A673 (cell line): ENCODE data around the gene MRTFA. TPM values are rescaled to one million over a fixed set of nuclear protein-coding genes. Genes with fewer than 3 reads are reported as not detected.
"Not testable (repeated sequence)": the region's sequence is repeated elsewhere in the genome, so short reads cannot be mapped to it uniquely, and the experiment has no call there.

Experiments
- BruUV-seq: library from RNA; stranded (reverse); fragments of 400-500 nt; replicated peaks from 2 replicates; lab custom pipeline; 2021; lab: Mats Ljungman, UMichigan
- CTCF ChIA-PET: fragments of 300-600 bp; sonication (Branson Sonifier 250); formaldehyde crosslinking; loops from one replicate; lab custom pipeline; 2022; ENCODE audit warnings: antibody characterized with exemption; lab: Charles Lee
- POLR2A ChIA-PET: fragments of 300-600 bp; sonication (Branson Sonifier 250); formaldehyde crosslinking; loops from one replicate; lab custom pipeline; 2022; ENCODE audit warnings: antibody characterized with exemption; ENCODE audit not compliant: low non-redundant PET; lab: Charles Lee
- DNase-seq: peaks from one replicate; pipeline ENCODE4 v3.0.0-alpha.2; 2015; ENCODE audit warnings: low spot score
- H3K27ac ChIP-seq: fragments of 200-600 bp; sonication (generic); 2 replicates; pipeline ENCODE4 v1.5.1; 2016; ENCODE audit warnings: mixed run types, low read depth, mild to moderate bottlenecking, mixed read lengths, antibody characterized with exemption, low read length; ENCODE audit not compliant: poor library complexity, severe bottlenecking
- H3K27me3 ChIP-seq: fragments of 200-600 bp; sonication (generic); replicated peaks from 2 replicates; pipeline ENCODE4 v1.6.1; 2017; ENCODE audit warnings: mixed run types, low read depth, mild to moderate bottlenecking, mixed read lengths, antibody characterized with exemption, low read length; ENCODE audit not compliant: insufficient read depth, poor library complexity
- H3K36me3 ChIP-seq: fragments of 200-600 bp; sonication (generic); 2 replicates; pipeline ENCODE4 v1.6.1; 2016; ENCODE audit warnings: mixed run types, mild to moderate bottlenecking, mixed read lengths, antibody characterized with exemption, low read length; ENCODE audit not compliant: insufficient read depth, poor library complexity, severe bottlenecking
- H3K4me1 ChIP-seq: fragments of 200-600 bp; sonication (generic); 2 replicates; pipeline ENCODE4 v1.6.1; 2017; ENCODE audit warnings: mixed run types, mild to moderate bottlenecking, mixed read lengths, antibody characterized with exemption, low read length; ENCODE audit not compliant: insufficient read depth, poor library complexity, severe bottlenecking
- H3K4me3 ChIP-seq: fragments of 200-600 bp; sonication (generic); 2 replicates; pipeline ENCODE4 v1.5.1; 2016; ENCODE audit warnings: low read depth, mixed run types, mild to moderate bottlenecking, mixed read lengths, low read length; ENCODE audit not compliant: poor library complexity, severe bottlenecking
- H3K9me3 ChIP-seq: fragments of 200-600 bp; sonication (generic); 2 replicates; pipeline ENCODE4 v1.6.1; 2016; ENCODE audit warnings: mixed run types, low read depth, mild to moderate bottlenecking, mixed read lengths, antibody characterized with exemption, low read length; ENCODE audit not compliant: poor library complexity, severe bottlenecking
- EZH2 ChIP-seq: fragments of 200-600 bp; sonication (generic); IDR thresholded peaks from 2 replicates; pipeline ENCODE4 v1.6.1; 2017; ENCODE audit warnings: borderline replicate concordance, low read depth, mild to moderate bottlenecking, mixed read lengths, antibody characterized with exemption, low read length; ENCODE audit not compliant: poor library complexity, severe bottlenecking
- intact Hi-C: fragments of 100-400 bp; cut with micrococcal nuclease; formaldehyde crosslinking; loops from one replicate; pipeline ENCODE4 v1.10.0; 2022; ENCODE audit not compliant: unreplicated experiment
- total RNA-seq: library from RNA; stranded (reverse); gene quantifications from 2 replicates; pipeline ENCODE4 v1.2.3, GENCODE V29; 2021
- TF ChIP-seq, protein P1 (sequence below): fragments of 300-800, 200-600 bp; sonication (generic); conservative IDR thresholded peaks from 2 replicates; pipeline ENCODE4 v1.5.1; 2017; ENCODE audit warnings: low read depth, mild to moderate bottlenecking, antibody characterized with exemption, low read length, moderate library complexity, mixed read lengths

Gene MRTFA
- total RNA-seq, 1 experiment from 2014 or later: 35.8 TPM

DNA sequence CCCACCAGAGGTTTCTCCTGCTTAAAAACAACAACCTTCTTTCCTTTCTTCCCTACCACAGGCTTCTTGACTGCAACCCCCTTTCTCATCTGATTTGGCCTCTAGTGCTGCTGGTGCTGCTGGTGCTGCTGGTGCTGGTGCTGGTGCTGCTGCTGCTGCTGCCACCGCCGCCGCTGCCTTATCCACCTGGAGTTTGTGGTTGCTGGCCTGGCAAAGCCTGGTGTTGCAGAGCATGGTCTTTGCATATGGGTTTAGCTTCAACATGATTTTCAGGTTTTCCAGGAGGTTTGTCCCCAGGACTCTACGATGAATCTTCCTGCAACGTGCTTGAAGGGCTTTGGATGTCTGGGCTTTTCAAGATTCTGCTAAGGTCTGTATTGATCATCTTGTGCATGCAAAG is 49.7 kb downstream of the MRTFA start:
- DNase-seq: no peak
- BruUV-seq: no TSS peak
- no peak overlapping the region for H3K4me3 ChIP-seq
- TF ChIP-seq, protein P1, sequence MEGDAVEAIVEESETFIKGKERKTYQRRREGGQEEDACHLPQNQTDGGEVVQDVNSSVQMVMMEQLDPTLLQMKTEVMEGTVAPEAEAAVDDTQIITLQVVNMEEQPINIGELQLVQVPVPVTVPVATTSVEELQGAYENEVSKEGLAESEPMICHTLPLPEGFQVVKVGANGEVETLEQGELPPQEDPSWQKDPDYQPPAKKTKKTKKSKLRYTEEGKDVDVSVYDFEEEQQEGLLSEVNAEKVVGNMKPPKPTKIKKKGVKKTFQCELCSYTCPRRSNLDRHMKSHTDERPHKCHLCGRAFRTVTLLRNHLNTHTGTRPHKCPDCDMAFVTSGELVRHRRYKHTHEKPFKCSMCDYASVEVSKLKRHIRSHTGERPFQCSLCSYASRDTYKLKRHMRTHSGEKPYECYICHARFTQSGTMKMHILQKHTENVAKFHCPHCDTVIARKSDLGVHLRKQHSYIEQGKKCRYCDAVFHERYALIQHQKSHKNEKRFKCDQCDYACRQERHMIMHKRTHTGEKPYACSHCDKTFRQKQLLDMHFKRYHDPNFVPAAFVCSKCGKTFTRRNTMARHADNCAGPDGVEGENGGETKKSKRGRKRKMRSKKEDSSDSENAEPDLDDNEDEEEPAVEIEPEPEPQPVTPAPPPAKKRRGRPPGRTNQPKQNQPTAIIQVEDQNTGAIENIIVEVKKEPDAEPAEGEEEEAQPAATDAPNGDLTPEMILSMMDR: no peak
- no peak for TF ChIP-seq EZH2
- POLR2A ChIA-PET: no interaction called here
- H3K27me3 ChIP-seq: no peaks in the 10 kb centered on the region
- intact Hi-C loops: no loop called here
- CTCF ChIA-PET: no interaction called here
- peaks cover 8% of the 10 kb centered on the region for H3K4me1 ChIP-seq
- peaks cover 4% of the 10 kb centered on the region for H3K9me3 ChIP-seq
- H3K27ac ChIP-seq: no peak overlapping the region
- no peaks in the 10 kb centered on the region for H3K36me3 ChIP-seq

DNA sequence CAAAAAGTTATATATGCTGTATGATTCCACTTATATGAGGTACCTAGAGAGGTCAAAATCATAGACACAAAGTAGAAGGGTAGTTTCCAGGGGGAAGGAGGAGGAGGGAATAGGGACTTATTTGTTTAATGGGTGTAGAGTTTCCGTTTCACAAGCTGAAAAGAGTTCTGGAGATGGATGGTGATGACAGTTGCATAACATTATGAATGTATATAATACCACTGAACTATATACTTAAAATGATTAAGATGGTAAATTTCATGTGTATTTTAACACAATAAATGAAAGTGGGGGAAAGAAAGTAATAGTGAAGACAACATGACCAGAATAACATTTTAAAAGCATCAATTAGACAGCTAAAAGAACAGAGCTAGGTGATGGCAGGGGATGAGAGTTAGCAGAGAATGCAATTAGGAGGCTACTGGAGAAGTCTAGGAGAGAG is 51.2 kb downstream of the MRTFA start:
- no TSS peak for BruUV-seq
- Histone ChIP-seq H3K27me3 (no peaks in the 10 kb centered on the region), H3K4me1 (peaks cover 8% of the 10 kb centered on the region), H3K9me3 (peaks cover 4% of the 10 kb centered on the region), H3K4me3 (no peak overlapping the region), H3K27ac (no peak overlapping the region), H3K36me3 (no peaks in the 10 kb centered on the region)
- POLR2A ChIA-PET: no interaction called here
- intact Hi-C loops: no loop called here
- DNase-seq: no peak
- TF ChIP-seq, protein P1: no peak
- CTCF ChIA-PET: interaction anchor here (0.7 kb wide), 1 partner anchor 13 kb away, joined by 3 read pairs; no protein-coding TSS in a partner anchor

DNA sequence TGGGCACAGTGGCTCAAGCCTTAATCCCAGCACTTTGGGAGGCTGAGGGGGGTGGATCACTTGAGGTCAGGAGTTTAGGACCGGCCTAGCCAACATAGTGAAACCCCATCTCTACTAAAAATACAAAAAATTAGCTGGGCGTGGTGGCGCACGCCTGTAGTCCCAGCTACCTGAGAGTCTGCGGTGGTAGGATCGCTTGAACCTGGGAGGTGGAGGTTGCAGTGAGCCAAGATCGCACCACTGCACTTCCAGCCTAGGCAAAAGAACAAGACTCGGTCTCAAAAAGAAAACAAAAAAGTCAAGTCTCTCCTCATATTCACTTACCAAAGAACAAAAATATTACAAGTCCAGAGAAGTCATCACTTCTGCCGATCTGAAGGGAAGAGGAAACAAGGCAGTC is 51.8 kb downstream of the MRTFA start:
- H3K36me3 ChIP-seq, H3K27me3 ChIP-seq, DNase-seq, POLR2A ChIA-PET, H3K27ac ChIP-seq, BruUV-seq, intact Hi-C loops, H3K4me1 ChIP-seq, H3K9me3 ChIP-seq, H3K4me3 ChIP-seq: not testable (repeated sequence)
- CTCF ChIA-PET: interaction anchor here (0.7 kb wide), 1 partner anchor 119 kb away, joined by 9 read pairs; no protein-coding TSS in a partner anchor

DNA sequence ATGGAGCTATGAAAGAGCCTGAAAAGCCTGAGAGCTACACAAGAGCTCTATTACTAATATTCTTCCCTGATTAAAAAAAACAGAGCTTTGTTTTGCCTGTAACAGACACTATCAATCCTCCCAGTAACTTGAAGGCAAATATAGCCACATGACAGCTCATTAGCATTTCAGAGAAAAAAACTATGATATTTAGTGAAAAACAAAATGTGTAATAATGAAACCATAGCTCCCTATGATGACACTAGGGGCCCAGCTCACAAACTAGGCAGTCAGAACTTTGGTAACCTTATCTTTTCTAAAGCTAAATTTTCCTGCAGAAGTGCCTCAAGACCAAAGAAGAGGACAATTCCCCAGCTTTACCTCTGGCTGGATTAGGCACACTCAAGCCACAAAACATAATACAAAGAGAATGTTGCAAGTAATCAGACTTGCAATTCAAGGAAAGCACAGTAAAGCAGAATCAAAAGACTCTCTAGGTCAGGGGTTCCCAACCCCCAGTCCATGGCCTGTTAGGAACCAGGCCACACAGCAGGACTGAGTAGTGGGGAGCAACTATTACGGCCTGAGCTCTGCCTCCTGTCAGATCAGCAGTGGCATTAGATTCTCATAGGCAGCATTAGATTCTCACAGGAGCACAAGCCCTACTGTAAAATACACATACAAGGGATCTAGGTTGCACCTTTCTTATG is 53.3 kb downstream of the MRTFA start:
- POLR2A ChIA-PET: interaction anchor here (0.5 to 0.6 kb wide), 2 partner anchors 14 to 18 kb away, joined by 3 read pairs; no protein-coding TSS in a partner anchor
- intact Hi-C loops: no loop called here
- H3K4me1 ChIP-seq: peaks cover 8% of the 10 kb centered on the region
- H3K36me3 ChIP-seq: no peaks in the 10 kb centered on the region
- CTCF ChIA-PET: no interaction called here
- H3K9me3 ChIP-seq: peaks cover 4% of the 10 kb centered on the region
- H3K4me3 ChIP-seq: no peak overlapping the region
- no peaks in the 10 kb centered on the region for H3K27me3 ChIP-seq
- BruUV-seq: no TSS peak
- DNase-seq: no peak
- H3K27ac ChIP-seq: no peak overlapping the region
- TF ChIP-seq, protein P1: no peak
- TF ChIP-seq EZH2: no peak
